ENCODE measurements around the gene MEGF11.

- TF ChIP-seq CTCF (IDR thresholded peaks at IDR 0.05) (no peak), POLR2A (IDR thresholded peaks at IDR 0.05) (no peak)
Observed at GRCh38 chr15:66142285-66142684, 111.3 kb downstream of the MEGF11 start.

All from right lobe of liver (tissue), 4 donors.